Measurements from ENCODE around the gene BAIAP2L2.

- no peak for TF ChIP-seq CTCF (IDR thresholded peaks at IDR 0.05)
- no peak for TF ChIP-seq EZH2phosphoT487 (IDR thresholded peaks at IDR 0.05)
- no peak for TF ChIP-seq EZH2 (IDR thresholded peaks at IDR 0.05)
Observed at GRCh38 chr22:38079804-38080203, 30.7 kb downstream of the BAIAP2L2 start.

All from neural progenitor cell (in vitro differentiated cells).